Vagina (tissue), 2 donors: ENCODE results near the gene CACNA1H.

ENCODE experiments used
- CTCF ChIP-seq, 3 experiments: fragments of 450-650 bp in 2 of 3; fragments of 200-600 bp in 1 of 3; sonication (generic) in 1 of 3; IDR thresholded peaks; one replicate each; pipeline ENCODE4 v1.5.1; 2017 to 2019; ENCODE audit warnings: antibody characterized with exemption in 3 of 3, mild to moderate bottlenecking in 2 of 3, moderate library complexity in 2 of 3
- POLR2A ChIP-seq, 2 donors: fragments of 450-650 bp; IDR thresholded peaks; one replicate each; pipeline ENCODE4 v1.6.1; 2017; ENCODE audit warnings: antibody characterized with exemption in 2 of 2, mild to moderate bottlenecking in 2 of 2, moderate library complexity in 2 of 2
- POLR2AphosphoS5 ChIP-seq, 2 donors: sonication (generic); formaldehyde crosslinking; IDR thresholded peaks; one replicate each; pipeline ENCODE4 v1.9.0; 2017; ENCODE audit warnings: antibody characterized with exemption in 2 of 2, mild to moderate bottlenecking in 2 of 2, low read depth in 1 of 2; ENCODE audit not compliant: insufficient read depth in 1 of 2

GRCh38 chr16:1131378-1131994, 21.4 kb upstream of the CACNA1H start:
- no peak for TF ChIP-seq CTCF (IDR thresholded peaks at IDR 0.05)
- no peak for TF ChIP-seq POLR2A (IDR thresholded peaks at IDR 0.05)
- TF ChIP-seq POLR2AphosphoS5 (IDR thresholded peaks at IDR 0.05; ENCODE audit: insufficient read depth in 1 of 2, low read depth in 1 of 2): no peak
